ENCODE results near the gene KPNA6.

Gene KPNA6

DNA sequence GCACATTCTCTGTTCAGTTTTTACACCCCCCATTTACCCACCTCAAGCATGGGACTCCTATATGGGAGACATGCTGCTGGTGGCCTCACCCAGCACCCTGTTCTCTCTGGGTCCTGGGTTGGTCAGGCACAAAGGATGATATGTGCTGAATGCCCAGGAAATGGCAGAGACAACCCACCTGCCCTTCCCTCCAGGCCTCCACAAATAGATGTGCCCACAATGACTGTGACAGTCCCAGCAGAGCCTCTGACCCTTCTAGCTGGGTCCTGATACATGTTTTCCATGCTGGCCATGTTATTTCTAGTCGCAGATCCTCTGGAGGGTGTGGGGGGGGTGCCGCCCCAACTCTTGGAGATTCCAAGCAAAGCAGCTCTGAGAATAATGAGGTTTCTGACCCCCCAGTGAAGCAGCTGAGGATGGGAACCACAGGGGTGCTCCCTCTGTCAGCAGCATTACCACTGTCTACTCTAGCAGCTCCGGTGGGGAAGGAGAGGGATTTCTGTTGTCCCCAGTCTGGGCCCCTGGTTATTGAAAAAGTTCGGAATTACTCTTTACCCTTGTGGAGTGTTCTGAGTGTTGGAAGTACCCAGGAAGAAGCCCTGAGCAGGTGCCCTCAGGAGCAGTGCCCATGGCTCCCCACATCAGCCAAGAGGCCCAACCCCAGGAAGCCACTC is 91.3 kb downstream of the KPNA6 start:
- H3K27me3 ChIP-seq (ENCODE audit: insufficient read depth, low read length), result no peaks in the 10 kb centered on the region
- no peaks in the 10 kb centered on the region for H4K20me1 ChIP-seq (ENCODE audit: insufficient read depth, low read length)
- no peaks in the 10 kb centered on the region for H3K9me2 ChIP-seq (ENCODE audit: low read depth, low read length)
- peak overlapping the region; percentile 73 for H3K4me3 ChIP-seq (ENCODE audit: low read depth, low read length, poor library complexity, severe bottlenecking)
- peak overlapping the region; percentile 87; the same call in 1 of the 2 replicates for H3K4me2 ChIP-seq (ENCODE audit: low read length)
- H3K27ac ChIP-seq (ENCODE audit: low read depth, low read length, poor library complexity, severe bottlenecking), result peak overlapping the region; percentile 75
- H3K4me1 ChIP-seq (ENCODE audit: insufficient read depth, low read length, severe bottlenecking), result peaks cover 28% of the 10 kb centered on the region
- H3K36me3 ChIP-seq (ENCODE audit: insufficient read depth, low read length), result peaks cover 40% of the 10 kb centered on the region
- H3K79me2 ChIP-seq (ENCODE audit: insufficient read depth, low read length), result no peaks in the 10 kb centered on the region
- TF ChIP-seq EZH2 (IDR thresholded peaks at IDR 0.05; ENCODE audit: borderline replicate concordance, low read length) (no peak), CTCF (IDR thresholded peaks at IDR 0.05; ENCODE audit: low read length) (no peak)
- no peaks in the 10 kb centered on the region for H3F3A ChIP-seq (ENCODE audit: insufficient read depth, low read length)
- no peak overlapping the region for H2AFZ ChIP-seq (ENCODE audit: low read length)
- H3K9me3 ChIP-seq (ENCODE audit: low read length), result no peaks in the 10 kb centered on the region
- H3K9ac ChIP-seq (ENCODE audit: low read length), result no peak overlapping the region; the same call in 1 of the 2 replicates

- Histone ChIP-seq H3K9me3 (ENCODE audit: low read length) (no peaks in the 10 kb centered on the region), H3K4me3 (ENCODE audit: low read depth, low read length, poor library complexity, severe bottlenecking) (peak overlapping the region; percentile 73), H3F3A (ENCODE audit: insufficient read depth, low read length) (no peaks in the 10 kb centered on the region), H4K20me1 (ENCODE audit: insufficient read depth, low read length) (no peaks in the 10 kb centered on the region), H3K4me1 (ENCODE audit: insufficient read depth, low read length, severe bottlenecking) (peaks cover 28% of the 10 kb centered on the region), H3K9ac (ENCODE audit: low read length) (peak overlapping the region; percentile 77), H3K9me2 (ENCODE audit: low read depth, low read length) (no peaks in the 10 kb centered on the region), H3K4me2 (ENCODE audit: low read length) (peak overlapping the region; percentile 87), H2AFZ (ENCODE audit: low read length) (no peak overlapping the region), H3K27me3 (ENCODE audit: insufficient read depth, low read length) (no peaks in the 10 kb centered on the region), H3K79me2 (ENCODE audit: insufficient read depth, low read length) (no peaks in the 10 kb centered on the region), H3K27ac (ENCODE audit: low read depth, low read length, poor library complexity, severe bottlenecking) (peak overlapping the region; percentile 75), H3K36me3 (ENCODE audit: insufficient read depth, low read length) (peaks cover 35% of the 10 kb centered on the region)
- TF ChIP-seq EZH2 (IDR thresholded peaks at IDR 0.05; ENCODE audit: borderline replicate concordance, low read length) (no peak), CTCF (IDR thresholded peaks at IDR 0.05; ENCODE audit: low read length) (no peak)
Measured at GRCh38 chr1:32199717-32200072, 91.8 kb downstream of the KPNA6 start.

GRCh38 chr1:32200226-32201010 is 92.6 kb downstream of the KPNA6 start, which contains the start of gene CCDC28B:
Gene CCDC28B, plus strand, starts transcription at chr1:32200595. Its CDS starts 1,341 bp downstream, at chr1:32201936.
- Histone ChIP-seq H3K9me3 (ENCODE audit: low read length) (no peaks in the 10 kb centered on the region), H3K4me3 (ENCODE audit: low read depth, low read length, poor library complexity, severe bottlenecking) (peak within 1 kb of the TSS; percentile 73), H3K79me2 (ENCODE audit: insufficient read depth, low read length) (no peaks in the 10 kb centered on the region), H3K9ac (ENCODE audit: low read length) (peak within 1 kb of the TSS; percentile 77), H3F3A (ENCODE audit: insufficient read depth, low read length) (no peaks in the 10 kb centered on the region), H4K20me1 (ENCODE audit: insufficient read depth, low read length) (no peaks in the 10 kb centered on the region), H3K27ac (ENCODE audit: low read depth, low read length, poor library complexity, severe bottlenecking) (peak within 1 kb of the TSS; percentile 75), H3K36me3 (ENCODE audit: insufficient read depth, low read length) (peaks cover 28% of the 10 kb centered on the region), H3K9me2 (ENCODE audit: low read depth, low read length) (no peaks in the 10 kb centered on the region), H2AFZ (ENCODE audit: low read length) (no peak within 1 kb of the TSS; the same call in 1 of the 2 replicates), H3K4me2 (ENCODE audit: low read length) (peak within 1 kb of the TSS; percentile 87), H3K4me1 (ENCODE audit: insufficient read depth, low read length, severe bottlenecking) (peaks cover 33% of the 10 kb centered on the region), H3K27me3 (ENCODE audit: insufficient read depth, low read length) (no peaks in the 10 kb centered on the region)
- TF ChIP-seq CTCF (IDR thresholded peaks at IDR 0.05; ENCODE audit: low read length) (no peak), EZH2 (IDR thresholded peaks at IDR 0.05; ENCODE audit: borderline replicate concordance, low read length) (no peak)
